Sigmoid colon (tissue), 4 donors: Measurements from ENCODE around the gene LAGE3.

Experiments used
- POLR2AphosphoS5 ChIP-seq, 4 donors: sonication (generic); formaldehyde crosslinking; IDR thresholded peaks; one replicate each; pipeline ENCODE4 v1.6.1; 2017; ENCODE audit warnings: antibody characterized with exemption in 4 of 4
- TF ChIP-seq, protein P1 (sequence below), 4 experiments: fragments of 450-650 bp in 3 of 4; fragments of 200-600 bp in 1 of 4; IDR thresholded peaks; one replicate each; pipeline ENCODE4 v1.5.1; 2016 to 2019; ENCODE audit warnings: antibody characterized with exemption in 4 of 4, mild to moderate bottlenecking in 3 of 4, moderate library complexity in 2 of 4

DNA sequence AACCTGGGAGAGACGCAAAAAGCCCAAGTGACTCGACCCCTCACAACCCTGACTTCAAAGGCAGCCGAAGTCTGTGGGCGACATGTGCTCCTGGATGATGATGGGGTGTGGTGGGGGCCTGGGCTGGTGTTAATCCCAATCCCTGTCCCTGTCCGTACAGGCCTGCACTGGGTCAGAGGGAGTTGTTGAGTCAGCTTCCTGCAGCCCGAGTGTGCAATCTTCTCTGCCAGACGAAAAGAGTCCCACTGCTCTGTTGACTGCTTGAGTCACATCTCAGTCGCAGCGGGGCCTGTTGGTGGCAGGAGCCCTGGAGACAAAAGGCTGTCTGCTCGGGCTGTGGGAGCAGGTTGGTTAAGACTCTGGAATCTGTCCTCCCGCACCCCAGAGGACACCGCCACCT, 26.7 kb upstream of the LAGE3 start:
- TF ChIP-seq, protein P1, sequence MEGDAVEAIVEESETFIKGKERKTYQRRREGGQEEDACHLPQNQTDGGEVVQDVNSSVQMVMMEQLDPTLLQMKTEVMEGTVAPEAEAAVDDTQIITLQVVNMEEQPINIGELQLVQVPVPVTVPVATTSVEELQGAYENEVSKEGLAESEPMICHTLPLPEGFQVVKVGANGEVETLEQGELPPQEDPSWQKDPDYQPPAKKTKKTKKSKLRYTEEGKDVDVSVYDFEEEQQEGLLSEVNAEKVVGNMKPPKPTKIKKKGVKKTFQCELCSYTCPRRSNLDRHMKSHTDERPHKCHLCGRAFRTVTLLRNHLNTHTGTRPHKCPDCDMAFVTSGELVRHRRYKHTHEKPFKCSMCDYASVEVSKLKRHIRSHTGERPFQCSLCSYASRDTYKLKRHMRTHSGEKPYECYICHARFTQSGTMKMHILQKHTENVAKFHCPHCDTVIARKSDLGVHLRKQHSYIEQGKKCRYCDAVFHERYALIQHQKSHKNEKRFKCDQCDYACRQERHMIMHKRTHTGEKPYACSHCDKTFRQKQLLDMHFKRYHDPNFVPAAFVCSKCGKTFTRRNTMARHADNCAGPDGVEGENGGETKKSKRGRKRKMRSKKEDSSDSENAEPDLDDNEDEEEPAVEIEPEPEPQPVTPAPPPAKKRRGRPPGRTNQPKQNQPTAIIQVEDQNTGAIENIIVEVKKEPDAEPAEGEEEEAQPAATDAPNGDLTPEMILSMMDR (IDR thresholded peaks at IDR 0.05): no peak
- no peak for TF ChIP-seq POLR2AphosphoS5 (IDR thresholded peaks at IDR 0.05)
